ENCODE data around the gene RHD.
"Not testable (repeated sequence)": the region's sequence is repeated elsewhere in the genome, so short reads cannot be mapped to it uniquely, and the experiment has no call there.

RHD gene

DNA sequence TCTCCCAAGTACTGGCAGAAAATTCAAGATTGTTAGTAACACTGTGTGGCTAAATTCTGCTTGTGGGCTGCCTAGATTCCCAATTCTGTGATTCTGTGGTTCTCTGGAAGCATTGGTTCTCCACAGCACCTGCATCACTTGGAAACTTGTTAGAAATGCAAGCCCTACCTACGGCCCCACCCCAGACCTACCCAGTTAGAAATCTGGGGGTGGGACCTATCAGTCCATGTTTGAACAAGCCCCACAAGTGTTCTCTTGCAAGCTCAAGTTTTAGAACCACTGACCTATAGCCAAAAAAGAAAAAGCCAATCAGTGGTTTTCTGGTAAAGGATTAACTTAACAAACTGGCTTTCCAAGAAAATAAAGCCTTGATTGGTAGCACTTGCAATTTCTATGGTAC, 35.9 kb downstream of the RHD start:
- H3K4me3 Mint-ChIP-seq; H3K27me3 Mint-ChIP-seq (ENCODE audit: low read depth); DNase-seq (ENCODE audit: low spot score); H3K4me1 Mint-ChIP-seq (ENCODE audit: low read depth); H3K9me3 Mint-ChIP-seq; H3K27ac Mint-ChIP-seq: not testable (repeated sequence)
- H3K36me3 Mint-ChIP-seq (ENCODE audit: low read depth): peaks cover 24% of the 10 kb centered on the region

DNA sequence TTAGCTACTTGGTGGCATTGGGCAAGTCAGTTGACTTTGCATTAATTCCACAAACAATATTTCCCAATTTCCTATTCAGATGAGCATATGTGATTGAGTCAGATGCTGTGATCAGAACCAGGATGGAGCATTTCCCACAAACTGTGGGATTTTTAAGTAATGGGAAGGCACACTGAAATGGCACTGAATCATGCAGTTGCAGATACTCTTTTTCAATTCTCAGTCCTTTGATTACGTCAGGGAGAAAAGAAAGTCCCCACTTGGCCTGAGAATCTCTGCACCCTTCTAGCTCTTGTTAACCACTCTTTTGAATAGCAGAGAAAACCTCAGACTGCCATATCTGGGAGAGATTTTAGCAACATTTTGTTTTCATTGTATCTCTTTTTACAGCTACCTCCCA, 36.8 kb downstream of the RHD start:
- not testable (repeated sequence) for H3K27ac Mint-ChIP-seq; H3K4me3 Mint-ChIP-seq; DNase-seq (ENCODE audit: low spot score); H3K4me1 Mint-ChIP-seq (ENCODE audit: low read depth); H3K9me3 Mint-ChIP-seq; H3K27me3 Mint-ChIP-seq (ENCODE audit: low read depth)
- H3K36me3 Mint-ChIP-seq (ENCODE audit: low read depth): peaks cover 30% of the 10 kb centered on the region

DNA sequence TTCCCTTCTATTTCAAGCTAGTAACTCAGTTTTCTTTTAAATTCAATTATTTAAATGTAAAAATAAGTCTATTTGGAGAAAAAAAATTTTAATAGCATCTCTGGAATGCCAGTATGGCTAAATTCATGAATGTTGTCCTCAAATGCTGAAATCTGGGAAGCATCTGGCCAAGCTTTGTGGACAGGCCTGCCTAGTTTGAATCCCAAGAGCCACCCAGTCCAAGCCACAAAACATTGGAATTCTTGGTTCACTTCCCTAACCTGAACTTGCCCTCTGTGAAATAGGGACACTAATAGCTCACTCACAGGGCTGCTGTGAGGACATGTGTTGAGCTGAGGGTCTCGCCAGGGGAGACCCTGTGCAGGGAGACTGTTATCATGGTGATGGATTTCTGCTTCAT, 37.2 kb downstream of the RHD start:
- not testable (repeated sequence) for H3K4me1 Mint-ChIP-seq (ENCODE audit: low read depth); H3K27ac Mint-ChIP-seq; H3K9me3 Mint-ChIP-seq; H3K27me3 Mint-ChIP-seq (ENCODE audit: low read depth); H3K4me3 Mint-ChIP-seq; DNase-seq (ENCODE audit: low spot score)
- peaks cover 34% of the 10 kb centered on the region for H3K36me3 Mint-ChIP-seq (ENCODE audit: low read depth)

DNA sequence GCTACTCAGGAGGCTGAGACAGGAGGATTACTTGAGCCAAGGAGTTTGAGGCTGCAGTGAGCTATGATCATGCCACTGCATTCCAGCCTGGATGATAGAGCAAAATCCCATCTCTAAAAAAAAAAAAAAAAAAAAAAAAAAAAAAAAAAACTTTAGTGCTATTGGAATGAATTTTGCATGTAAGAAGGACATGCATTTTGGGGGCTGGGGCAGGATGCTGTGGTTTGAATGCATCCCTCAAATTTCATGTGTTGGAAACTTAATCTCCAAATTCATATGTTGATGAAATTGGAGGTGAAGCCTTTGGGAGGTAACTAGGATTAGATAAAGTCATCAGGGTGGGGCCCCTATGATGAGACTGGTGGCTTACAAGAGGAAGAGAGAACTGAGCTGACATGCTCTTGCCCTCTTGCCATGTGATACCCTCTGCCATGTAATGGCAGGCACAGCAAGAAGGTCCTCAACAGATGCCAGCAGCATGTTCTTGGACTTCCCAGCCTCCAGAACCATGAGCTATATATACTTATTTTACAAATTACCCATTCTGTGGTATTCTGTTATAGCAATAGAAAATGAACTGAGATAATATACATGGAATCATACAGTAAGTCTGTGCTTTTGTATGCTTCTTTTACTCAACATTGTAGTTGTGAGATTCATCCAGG, 40.6 kb downstream of the RHD start:
- H3K27ac Mint-ChIP-seq; H3K4me1 Mint-ChIP-seq (ENCODE audit: low read depth); H3K4me3 Mint-ChIP-seq: not testable (repeated sequence)

DNA sequence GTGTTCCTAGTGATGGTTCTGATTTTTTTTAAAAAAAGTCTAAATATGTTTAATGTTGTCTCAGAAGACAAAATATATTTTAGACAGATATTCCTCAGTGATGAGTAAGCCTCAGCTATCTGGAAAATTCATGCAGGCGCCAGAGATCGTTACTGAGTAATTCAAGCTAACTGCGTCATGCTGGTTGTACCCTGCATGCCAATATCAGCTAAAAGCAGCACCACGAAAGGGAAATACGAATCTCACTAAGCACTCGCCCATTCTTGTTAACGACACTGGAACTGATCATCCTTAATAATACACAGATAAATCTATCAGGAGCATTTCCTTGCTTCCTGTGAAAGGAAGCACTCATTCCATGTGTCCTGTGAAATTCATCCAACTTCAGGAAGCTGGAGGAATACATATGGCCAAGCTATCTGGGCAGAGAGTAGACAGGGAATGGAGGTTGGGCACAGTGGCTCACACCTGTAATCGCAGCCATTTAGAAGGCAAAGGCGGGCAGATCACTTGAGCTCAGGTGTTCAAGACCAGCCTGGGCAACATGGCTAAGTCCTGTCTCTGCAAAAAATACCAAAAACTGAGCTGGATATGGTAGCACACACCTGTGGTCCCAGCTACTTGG, 48.1 kb downstream of the RHD start:
- H3K36me3 Mint-ChIP-seq (ENCODE audit: low read depth); H3K27ac Mint-ChIP-seq; H3K27me3 Mint-ChIP-seq (ENCODE audit: low read depth); H3K4me3 Mint-ChIP-seq; H3K4me1 Mint-ChIP-seq (ENCODE audit: low read depth); DNase-seq (ENCODE audit: low spot score); H3K9me3 Mint-ChIP-seq: not testable (repeated sequence)

More for the DNA sequence above, 40.6 kb downstream of the RHD start:
- H3K27me3 Mint-ChIP-seq (ENCODE audit: low read depth); H3K9me3 Mint-ChIP-seq; DNase-seq (ENCODE audit: low spot score): not testable (repeated sequence)
- H3K36me3 Mint-ChIP-seq (ENCODE audit: low read depth): peaks cover 35% of the 10 kb centered on the region

DNA sequence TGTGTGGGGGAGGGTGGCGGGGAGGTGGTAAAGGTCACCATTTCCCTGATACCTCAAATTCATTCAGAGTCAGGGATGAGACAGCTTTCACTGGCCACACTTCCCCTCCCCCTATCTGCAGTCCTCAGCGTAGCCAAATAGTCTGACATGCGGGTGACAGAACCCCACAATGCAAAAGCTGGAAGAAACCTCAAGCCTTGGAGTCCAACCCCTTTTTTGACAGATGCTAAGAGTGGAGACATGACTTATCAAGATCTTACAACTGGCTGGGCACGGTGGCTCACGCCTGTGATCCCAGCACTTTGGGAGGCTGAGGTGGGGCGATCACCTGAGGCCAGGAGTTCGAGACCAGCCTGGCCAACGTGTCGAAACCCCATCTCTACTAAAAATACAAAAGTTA, 49.8 kb downstream of the RHD start:
- not testable (repeated sequence) for H3K36me3 Mint-ChIP-seq (ENCODE audit: low read depth); H3K27me3 Mint-ChIP-seq (ENCODE audit: low read depth); H3K4me1 Mint-ChIP-seq (ENCODE audit: low read depth); H3K4me3 Mint-ChIP-seq; H3K9me3 Mint-ChIP-seq; DNase-seq (ENCODE audit: low spot score); H3K27ac Mint-ChIP-seq

DNA sequence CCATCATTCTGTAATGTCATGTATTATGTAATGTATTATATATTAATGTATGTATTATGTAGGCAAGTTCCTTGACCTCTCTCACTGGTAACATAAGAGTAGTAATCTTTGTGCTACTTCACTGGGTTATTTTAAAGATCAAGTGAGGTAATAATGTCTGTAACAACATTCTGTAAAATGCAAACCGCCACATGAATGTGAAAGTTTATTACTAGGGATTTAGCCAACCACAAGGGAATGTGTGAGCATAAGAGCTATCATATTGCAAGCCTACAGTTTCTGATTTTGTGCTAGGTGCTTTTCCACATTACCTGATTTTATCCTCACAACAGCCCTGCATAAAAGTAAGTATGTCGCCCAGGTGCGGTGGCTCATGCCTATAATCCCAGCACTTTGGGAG, 52.1 kb downstream of the RHD start:
- not testable (repeated sequence) for H3K4me1 Mint-ChIP-seq (ENCODE audit: low read depth); H3K36me3 Mint-ChIP-seq (ENCODE audit: low read depth); H3K27me3 Mint-ChIP-seq (ENCODE audit: low read depth); H3K9me3 Mint-ChIP-seq; DNase-seq (ENCODE audit: low spot score); H3K27ac Mint-ChIP-seq; H3K4me3 Mint-ChIP-seq

DNA sequence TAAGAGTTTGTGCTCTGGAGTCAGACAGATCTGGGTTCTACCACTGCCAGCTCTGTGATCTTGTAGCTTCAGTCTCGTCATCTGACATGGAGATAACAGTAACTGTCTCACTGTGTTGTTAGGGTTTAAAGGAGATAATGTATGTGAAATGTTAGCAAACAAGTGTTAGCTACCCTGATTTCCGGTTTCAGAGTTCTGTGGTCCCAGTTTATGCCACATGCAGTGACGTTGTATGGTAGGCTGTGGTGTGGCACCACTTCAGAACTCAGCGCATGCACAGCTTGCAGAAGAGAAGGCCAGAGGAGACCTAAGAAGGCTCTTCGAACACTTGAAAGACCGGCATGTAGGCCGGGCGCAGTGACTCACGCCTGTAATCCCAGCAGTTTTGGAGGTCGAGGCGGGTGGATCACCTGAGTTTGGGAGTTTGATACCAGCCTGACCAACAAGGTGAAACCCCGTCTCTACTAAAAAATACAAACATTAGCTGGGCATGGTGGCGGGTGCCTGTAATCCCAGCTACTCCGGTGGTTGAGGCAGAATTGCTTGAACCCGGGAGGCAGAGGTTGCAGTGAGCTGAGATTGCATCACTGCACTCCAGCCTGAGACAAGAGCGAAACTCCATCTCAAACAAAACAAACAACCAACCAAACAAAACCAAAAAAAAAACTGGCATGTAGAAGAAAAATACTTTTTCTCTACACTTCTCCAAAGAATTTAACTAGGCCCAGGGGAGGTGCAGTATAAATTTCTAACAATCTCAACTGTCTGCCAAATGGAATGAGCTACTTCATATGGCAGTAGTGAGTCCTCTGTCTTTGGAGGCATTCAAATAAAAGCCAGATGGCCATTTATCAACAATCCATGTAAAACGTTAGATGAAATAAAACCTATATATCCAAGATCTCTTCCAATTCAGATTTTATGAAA, 55.8 kb downstream of the RHD start:
- H3K9me3 Mint-ChIP-seq; H3K36me3 Mint-ChIP-seq (ENCODE audit: low read depth); H3K27ac Mint-ChIP-seq; H3K4me3 Mint-ChIP-seq; H3K27me3 Mint-ChIP-seq (ENCODE audit: low read depth); DNase-seq (ENCODE audit: low spot score): not testable (repeated sequence)
- H3K4me1 Mint-ChIP-seq (ENCODE audit: low read depth): peaks cover 14% of the 10 kb centered on the region

DNA sequence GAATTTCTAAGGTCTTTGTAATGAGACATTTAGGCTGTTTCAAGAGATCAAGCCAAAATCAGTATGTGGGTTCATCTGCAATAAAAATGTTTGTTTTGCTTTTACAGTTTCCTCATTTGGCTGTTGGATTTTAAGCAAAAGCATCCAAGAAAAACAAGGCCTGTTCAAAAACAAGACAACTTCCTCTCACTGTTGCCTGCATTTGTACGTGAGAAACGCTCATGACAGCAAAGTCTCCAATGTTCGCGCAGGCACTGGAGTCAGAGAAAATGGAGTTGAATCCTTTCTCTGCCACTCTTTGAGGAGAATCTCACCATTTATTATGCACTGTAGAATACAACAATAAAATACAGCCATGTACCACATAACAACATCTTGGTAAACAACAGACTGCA, 56.5 kb downstream of the RHD start:
- peaks cover 16% of the 10 kb centered on the region for H3K4me1 Mint-ChIP-seq (ENCODE audit: low read depth)
- DNase-seq (ENCODE audit: low spot score); H3K9me3 Mint-ChIP-seq; H3K27me3 Mint-ChIP-seq (ENCODE audit: low read depth); H3K4me3 Mint-ChIP-seq; H3K27ac Mint-ChIP-seq; H3K36me3 Mint-ChIP-seq (ENCODE audit: low read depth): not testable (repeated sequence)

DNA sequence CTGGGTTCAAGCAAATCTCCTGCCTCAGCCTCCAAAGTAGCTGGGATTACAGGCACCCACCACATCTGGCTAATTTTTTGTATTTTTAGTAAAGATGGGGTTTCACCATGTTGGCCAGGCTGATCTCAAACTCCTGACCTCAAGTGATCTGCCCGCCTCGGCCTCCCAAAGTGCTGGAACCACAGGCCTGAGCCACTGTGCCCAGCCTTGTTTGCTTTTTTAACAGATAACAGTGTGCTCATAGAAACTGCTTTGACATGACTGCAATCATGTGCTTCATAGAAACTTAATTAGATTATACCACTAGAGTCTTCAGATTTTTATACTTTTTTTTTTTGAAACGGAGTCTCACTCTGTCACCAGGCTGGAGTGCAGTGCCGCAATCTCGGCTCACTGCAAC, 57.0 kb downstream of the RHD start:
- not testable (repeated sequence) for H3K9me3 Mint-ChIP-seq; DNase-seq (ENCODE audit: low spot score); H3K36me3 Mint-ChIP-seq (ENCODE audit: low read depth); H3K27me3 Mint-ChIP-seq (ENCODE audit: low read depth)
- peak overlapping the region; percentile 50 for H3K4me3 Mint-ChIP-seq
- H3K27ac Mint-ChIP-seq: peak overlapping the region; percentile 67
- H3K4me1 Mint-ChIP-seq (ENCODE audit: low read depth): peaks cover 16% of the 10 kb centered on the region

DNA sequence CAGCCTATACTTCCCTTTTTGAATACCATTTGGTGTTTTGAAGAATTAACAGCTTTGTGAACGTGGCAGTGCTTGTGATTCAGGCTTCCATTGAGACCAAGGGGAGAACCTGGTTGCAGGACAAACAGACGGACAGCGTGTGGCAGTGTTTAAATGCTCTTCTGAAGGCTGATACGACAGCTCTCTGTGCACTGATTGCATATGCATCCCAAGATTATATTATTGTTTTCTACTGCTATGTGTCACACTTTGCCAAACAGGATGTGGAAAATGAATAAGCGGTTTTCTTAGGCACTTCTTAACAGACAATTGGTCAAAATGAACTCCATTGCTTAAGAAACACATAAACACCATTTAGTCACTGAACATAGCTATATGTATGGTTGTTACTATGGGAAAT, 57.6 kb downstream of the RHD start:
- Mint-ChIP-seq H3K4me1 (ENCODE audit: low read depth) (peaks cover 18% of the 10 kb centered on the region), H3K4me3 (peak overlapping the region; percentile 50), H3K27ac (peak overlapping the region; percentile 67), H3K36me3 (ENCODE audit: low read depth) (peaks cover 12% of the 10 kb centered on the region)
- H3K9me3 Mint-ChIP-seq; H3K27me3 Mint-ChIP-seq (ENCODE audit: low read depth): not testable (repeated sequence)
- DNase-seq (ENCODE audit: low spot score): peak; percentile 49

DNA sequence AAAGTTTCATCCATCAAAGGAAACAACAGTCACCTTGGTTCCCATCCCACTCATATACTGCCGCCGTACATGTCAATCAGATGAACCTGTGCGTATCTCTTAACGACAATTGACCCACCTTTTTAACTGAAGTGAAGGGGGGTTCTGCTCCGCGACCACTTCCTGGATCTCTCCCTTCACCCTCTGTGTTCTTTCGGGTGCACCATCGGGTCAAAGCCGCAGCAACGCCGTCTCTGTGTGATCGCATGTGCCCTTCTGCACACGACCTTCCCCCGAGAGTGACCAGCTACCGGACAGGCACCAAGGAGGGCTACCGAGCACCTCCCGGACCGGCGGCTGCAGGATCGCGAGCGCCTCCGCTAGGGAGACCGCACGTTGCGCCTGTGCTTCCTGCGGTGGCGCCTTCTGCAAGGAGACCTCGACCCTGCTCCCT, 64.6 kb downstream of the RHD start:
- peak overlapping the region; percentile 79 for H3K27ac Mint-ChIP-seq
- not testable (repeated sequence) for H3K27me3 Mint-ChIP-seq (ENCODE audit: low read depth); H3K9me3 Mint-ChIP-seq
- peaks cover 28% of the 10 kb centered on the region for H3K36me3 Mint-ChIP-seq (ENCODE audit: low read depth)
- H3K4me1 Mint-ChIP-seq (ENCODE audit: low read depth): peaks cover 21% of the 10 kb centered on the region
- peak overlapping the region; percentile 93 for H3K4me3 Mint-ChIP-seq
- DNase-seq (ENCODE audit: low spot score): peak; percentile 49

DNA sequence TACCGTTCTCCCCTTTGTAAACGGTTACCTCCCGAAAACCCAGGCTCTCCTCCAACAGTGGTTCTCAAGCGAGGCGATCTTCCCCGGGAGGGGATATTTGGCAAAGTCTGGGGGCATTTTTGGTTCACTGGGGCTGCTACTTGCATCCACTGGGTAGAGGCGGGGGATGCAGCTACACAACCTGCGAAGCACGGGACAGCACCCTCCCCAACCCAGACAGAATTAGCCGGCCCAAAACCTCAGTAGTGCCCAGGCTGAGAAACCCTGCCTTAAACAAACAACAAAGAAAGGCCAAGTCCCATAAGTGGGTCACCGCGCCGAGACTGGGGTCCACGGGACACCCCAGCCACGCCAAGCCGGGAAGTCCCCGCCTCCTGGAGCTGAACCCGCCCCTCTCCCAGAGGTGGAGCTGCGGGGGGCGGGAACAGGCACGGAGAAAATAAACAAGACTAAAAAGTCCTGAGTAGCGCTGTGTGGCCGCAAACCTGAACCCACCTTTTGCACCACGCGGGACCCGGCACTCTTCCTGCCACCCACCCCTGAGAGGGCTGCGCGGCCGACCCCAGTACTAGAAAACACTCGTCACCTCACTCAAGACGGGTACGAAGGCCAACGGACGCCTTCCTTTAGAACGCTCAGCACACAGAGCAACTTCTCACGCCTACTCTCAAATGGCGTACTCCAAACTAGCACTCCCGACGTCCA, 65.3 kb downstream of the RHD start:
- Mint-ChIP-seq H3K4me3 (peak overlapping the region; percentile 97), H3K27ac (peak overlapping the region; percentile 94), H3K36me3 (ENCODE audit: low read depth) (peaks cover 29% of the 10 kb centered on the region), H3K4me1 (ENCODE audit: low read depth) (peaks cover 22% of the 10 kb centered on the region)
- H3K9me3 Mint-ChIP-seq; H3K27me3 Mint-ChIP-seq (ENCODE audit: low read depth): not testable (repeated sequence)
- peak; percentile 41 for DNase-seq (ENCODE audit: low spot score)

Measured in T-helper 2 cell treated with Interferon-gamma antibody and Interleukin-4, amounts not matched to agents 5 μg/mL and 100 μg/mL, for 36 hours (primary cell).